Adrenal gland (tissue), 5 donors: ENCODE data around the gene PKIB.

ENCODE experiments used
- POLR2A ChIP-seq, 2 donors: fragments of 450-650 bp; IDR thresholded peaks; one replicate each; pipeline ENCODE4 v1.6.1; 2017; ENCODE audit warnings: antibody characterized with exemption in 2 of 2, mild to moderate bottlenecking in 2 of 2, moderate library complexity in 1 of 2
- TF ChIP-seq, protein P1 (sequence below), 6 experiments: fragments of 450-650 bp in 4 of 6; fragments of 200-600 bp in 2 of 6; sonication (generic) in 1 of 6; IDR thresholded peaks; 1 replicate in 5 of 6; 2 replicates in 1 of 6; pipeline versions ENCODE4 v1.5.1 to v1.8.0; 2016 to 2021; ENCODE audit warnings: antibody characterized with exemption in 6 of 6, mild to moderate bottlenecking in 2 of 6, moderate library complexity in 1 of 6
- donor health status: DM: no; HTN: no; CAD: no.

DNA sequence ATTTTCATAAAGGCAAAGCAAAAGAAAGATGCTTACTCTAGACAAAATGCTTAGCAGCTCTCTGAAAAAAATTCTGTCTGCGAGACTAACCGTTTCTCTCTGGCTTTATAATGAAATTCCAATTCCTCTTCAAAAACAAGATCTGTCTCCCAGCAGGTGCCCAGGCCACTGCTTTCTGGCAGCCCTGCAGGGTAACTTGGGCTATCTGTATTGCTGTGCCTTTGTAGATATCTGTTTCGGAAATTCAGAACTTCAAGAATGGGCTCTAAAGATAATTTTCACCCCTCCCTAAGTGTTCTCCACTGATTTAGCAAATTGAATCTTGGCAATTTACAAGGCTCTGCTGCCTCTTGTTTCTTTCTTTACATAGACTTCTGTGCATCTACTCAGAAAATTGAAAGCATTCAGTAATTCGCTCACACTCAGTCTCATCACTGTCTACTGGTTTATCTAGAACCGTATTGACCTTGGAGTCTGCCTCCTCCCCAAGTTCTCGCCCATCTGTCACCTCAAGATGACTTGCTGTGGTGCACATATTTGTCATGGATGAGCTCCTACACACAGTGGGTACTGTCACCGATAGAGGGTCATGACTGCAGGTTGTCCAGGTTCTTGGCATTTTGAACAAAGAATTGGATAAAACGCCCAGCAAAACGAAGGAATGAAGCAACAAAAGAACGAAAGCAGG is 142.9 kb downstream of the PKIB start:
- TF ChIP-seq, protein P1, sequence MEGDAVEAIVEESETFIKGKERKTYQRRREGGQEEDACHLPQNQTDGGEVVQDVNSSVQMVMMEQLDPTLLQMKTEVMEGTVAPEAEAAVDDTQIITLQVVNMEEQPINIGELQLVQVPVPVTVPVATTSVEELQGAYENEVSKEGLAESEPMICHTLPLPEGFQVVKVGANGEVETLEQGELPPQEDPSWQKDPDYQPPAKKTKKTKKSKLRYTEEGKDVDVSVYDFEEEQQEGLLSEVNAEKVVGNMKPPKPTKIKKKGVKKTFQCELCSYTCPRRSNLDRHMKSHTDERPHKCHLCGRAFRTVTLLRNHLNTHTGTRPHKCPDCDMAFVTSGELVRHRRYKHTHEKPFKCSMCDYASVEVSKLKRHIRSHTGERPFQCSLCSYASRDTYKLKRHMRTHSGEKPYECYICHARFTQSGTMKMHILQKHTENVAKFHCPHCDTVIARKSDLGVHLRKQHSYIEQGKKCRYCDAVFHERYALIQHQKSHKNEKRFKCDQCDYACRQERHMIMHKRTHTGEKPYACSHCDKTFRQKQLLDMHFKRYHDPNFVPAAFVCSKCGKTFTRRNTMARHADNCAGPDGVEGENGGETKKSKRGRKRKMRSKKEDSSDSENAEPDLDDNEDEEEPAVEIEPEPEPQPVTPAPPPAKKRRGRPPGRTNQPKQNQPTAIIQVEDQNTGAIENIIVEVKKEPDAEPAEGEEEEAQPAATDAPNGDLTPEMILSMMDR (IDR thresholded peaks at IDR 0.05) = no peak
- no peak for TF ChIP-seq POLR2A (IDR thresholded peaks at IDR 0.05)
